Ovary (tissue), 9 donors: Measurements from ENCODE around the gene CTXN3. TPM values are rescaled to one million over a fixed set of nuclear protein-coding genes. Genes with fewer than 3 reads are reported as not detected.
A peak's percentile ranks its signal among the peaks of the same experiment; 100 is the strongest.

ENCODE experiments used
- DNase-seq, 5 donors: peaks; one replicate each; pipeline ENCODE4 v3.0.0-alpha.2; 2019 to 2020
- H3K27ac ChIP-seq, 2 donors: fragments of 200-600 bp; one replicate each; pipeline versions ENCODE4 v1.5.1 to v1.8.0; 2019 to 2022
- H3K27me3 ChIP-seq: fragments of 200-600 bp; one replicate; pipeline ENCODE4 v1.8.0; 2022
- H3K36me3 ChIP-seq: fragments of 200-600 bp; sonication (generic); one replicate; pipeline ENCODE4 v1.5.1; 2019
- H3K4me1 ChIP-seq: one replicate; pipeline ENCODE4 v1.8.1; 2013; ENCODE audit warnings: mild to moderate bottlenecking, moderate library complexity; ENCODE audit not compliant: insufficient read depth
- H3K4me3 ChIP-seq: fragments of 200-600 bp; sonication (generic); one replicate; pipeline ENCODE4 v1.5.1; 2017
- H3K9me3 ChIP-seq, 2 donors: fragments of 200-600 bp in 1 of 2; sonication (generic) in 1 of 2; one replicate each; pipeline versions ENCODE4 v1.5.1 to v1.8.1; 2013 to 2019; ENCODE audit warnings: mild to moderate bottlenecking in 1 of 2, moderate library complexity in 1 of 2
- CTCF ChIP-seq, 3 donors: fragments of 450-650 bp in 2 of 3; fragments of 200-600 bp in 1 of 3; IDR thresholded peaks; one replicate each; pipeline versions ENCODE4 v1.5.1 to v1.8.0; 2016 to 2022; ENCODE audit warnings: antibody characterized with exemption in 3 of 3, mild to moderate bottlenecking in 1 of 3
- EP300 ChIP-seq: sonication (generic); formaldehyde crosslinking; IDR thresholded peaks from one replicate; pipeline ENCODE4 v1.6.1; 2017; ENCODE audit warnings: antibody characterized with exemption
- POLR2A ChIP-seq: fragments of 450-650 bp; IDR thresholded peaks from one replicate; pipeline ENCODE4 v1.6.1; 2017; ENCODE audit warnings: antibody characterized with exemption, mild to moderate bottlenecking, moderate library complexity
- WGBS, 3 donors: extraction: QIAGEN DNeasy Blood & Tissue Kit in 1 of 3; methylation state at CpG; one replicate each; pipeline versions ENCODE4 v1.1.5 to v1.1.7; 2013 to 2017; 5-methylcytosine and 5-hydroxymethylcytosine counted together
- intact Hi-C, 4 donors: fragments of 100-400 bp; cut with DNase I; formaldehyde crosslinking; loops; one replicate each; pipeline versions ENCODE4 v1.11.0 to v1.15.1; 2022 to 2023
- polyA plus RNA-seq, 2 donors: library from polyadenylated mRNA; stranded (reverse); fragments of 200-250 nt in 1 of 2; fragments of 350-450 nt in 1 of 2; fragmentation: Illumina TruSeq in 1 of 2; extraction: RNeasy Lipid Tissue Mini Kit (QIAGEN cat#74804) in 1 of 2; gene quantifications; one replicate each; pipeline ENCODE4 v1.2.3, GENCODE V29; 2013 to 2014
- total RNA-seq, 7 donors: library from RNA; depleted of rRNA in 2 of 7; stranded (reverse); fragments of >200 nt in 2 of 7; fragmentation: NEBNext Ultra II Directional in 3 of 7; extraction: Animal tissue kit (Norgen Biotek cat#: 25700) in 3 of 7; gene quantifications; one replicate each; pipeline versions ENCODE4 v1.1.0 to v1.2.4, GENCODE V29; 2016 to 2023
- donor health status: DM: no; HTN: no; CAD: no; lungs with moderate emphysema.
- donor health status: DM: no; HTN: no; CAD: no.
- donor health status: Bipolar disorder and iron deficiency.
- donor health status: DM: yes; HTN: yes; CAD: no.
- donor health status: DM: no; HTN: no; CAD: no.
- donor health status: DM: yes; HTN: yes; CAD: no.

The CTXN3 gene
- total and polyA plus RNA-seq, 9 donors: not detected

DNA sequence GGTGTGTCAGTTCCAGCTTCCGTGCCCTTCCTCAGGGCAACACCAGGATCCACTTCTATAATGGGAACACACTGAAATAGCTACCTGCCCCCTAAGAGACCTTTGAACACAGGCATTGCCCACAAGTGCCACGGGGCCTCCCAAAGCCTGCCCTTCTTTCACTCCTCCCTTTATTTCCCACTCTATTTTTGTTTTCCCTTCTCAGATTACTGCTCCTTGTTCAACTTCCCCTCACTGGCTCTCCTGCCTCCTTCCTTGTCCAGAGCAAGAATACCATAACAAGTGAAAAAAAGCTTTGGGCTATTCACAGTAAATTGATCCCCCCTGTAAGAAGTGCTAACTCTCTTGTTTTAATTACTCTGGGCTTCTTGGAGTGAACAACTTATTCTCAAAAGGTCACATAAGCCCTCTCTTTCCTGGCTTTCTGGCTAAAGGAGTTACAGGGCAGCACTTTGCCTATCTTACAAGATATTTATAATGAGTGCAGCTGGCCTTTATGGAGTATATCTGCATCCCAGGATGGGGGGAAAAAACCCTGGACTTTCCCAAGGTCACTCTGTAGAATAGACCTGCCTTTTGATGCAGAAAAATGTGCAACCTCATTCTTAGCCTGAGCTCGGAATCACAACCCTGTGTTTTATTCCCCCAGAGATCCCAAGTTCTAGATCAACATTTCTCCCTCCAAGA, 11.3 kb downstream of the CTXN3 start:
- Histone ChIP-seq H3K4me3 (no peak overlapping the region), H3K9me3 (no peaks in the 10 kb centered on the region), H3K27me3 (no peaks in the 10 kb centered on the region), H3K27ac (peak overlapping the region in 1 of 2 donors; percentile 61), H3K36me3 (no peaks in the 10 kb centered on the region), H3K4me1 (peaks cover 7% of the 10 kb centered on the region)
- WGBS, 3 donors: 17 to 20% (median 18%) methylated on average over 3 of the region's 3 CpGs
- intact Hi-C loops: no loop called here
- TF ChIP-seq POLR2A (no peak), CTCF (IDR thresholded peaks at IDR 0.05) (no peak), EP300 (no peak)
- DNase-seq: peak in 2 of 5 donors; percentile 20 to 33

DNA sequence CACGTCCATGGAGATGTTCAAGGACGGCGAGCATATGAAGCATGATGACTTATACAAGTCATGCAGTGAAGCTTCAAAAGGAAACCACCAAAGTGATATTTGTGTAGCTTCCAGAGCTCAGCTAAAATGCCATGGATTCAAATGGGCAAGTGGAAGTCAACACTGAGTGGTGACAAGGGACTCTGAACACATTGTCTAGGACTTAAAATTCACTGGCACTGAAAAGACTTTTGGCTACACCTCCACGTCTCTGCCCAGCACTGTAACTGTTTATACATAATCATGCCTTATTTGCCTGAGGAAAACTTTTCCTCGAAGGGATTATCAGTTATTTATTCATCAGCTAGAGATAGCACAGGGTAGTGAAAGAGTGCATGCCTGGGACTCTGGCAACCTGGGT, 15.2 kb downstream of the CTXN3 start:
- H3K27ac ChIP-seq: peak overlapping the region in 1 of 2 donors; percentile 10
- TF ChIP-seq EP300 (no peak), CTCF (IDR thresholded peaks at IDR 0.05) (no peak), POLR2A (no peak)
- 69 to 83% (median 69%) methylated on average over 5 of the region's 5 CpGs for WGBS, 3 donors

DNA sequence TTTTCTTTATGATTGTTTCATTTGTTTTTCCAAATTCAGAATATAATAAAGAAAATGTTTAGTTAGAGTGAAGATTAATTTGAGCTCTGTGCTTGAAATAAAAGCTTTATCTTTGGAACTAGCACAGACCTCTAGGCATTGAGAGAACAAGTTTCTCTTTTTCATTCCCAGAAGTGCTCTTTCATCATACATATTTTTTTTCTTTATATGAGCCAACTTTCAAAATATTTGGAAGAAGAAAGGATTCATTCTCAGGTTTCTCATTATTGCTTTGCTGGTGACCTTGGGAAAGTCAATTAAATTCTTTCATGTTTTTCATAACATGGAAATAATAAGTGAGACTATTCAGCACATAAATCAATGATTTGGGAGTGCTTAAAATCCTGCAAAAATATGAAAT, 16.8 kb downstream of the CTXN3 start:
- intact Hi-C loops: no loop called here
- H3K27me3 ChIP-seq: no peaks in the 10 kb centered on the region
- H3K27ac ChIP-seq: no peak overlapping the region
- peaks cover 6% of the 10 kb centered on the region for H3K4me1 ChIP-seq
- no peak overlapping the region for H3K4me3 ChIP-seq
- no peak for DNase-seq
- no peak for TF ChIP-seq POLR2A
- TF ChIP-seq CTCF (IDR thresholded peaks at IDR 0.05): no peak
- no peak for TF ChIP-seq EP300
- H3K36me3 ChIP-seq: no peaks in the 10 kb centered on the region
- H3K9me3 ChIP-seq: no peaks in the 10 kb centered on the region

More for the DNA sequence above, 15.2 kb downstream of the CTXN3 start:
- no peaks in the 10 kb centered on the region for H3K27me3 ChIP-seq
- no peak for DNase-seq
- H3K4me3 ChIP-seq: no peak overlapping the region
- intact Hi-C loops: no loop called here
- no peaks in the 10 kb centered on the region for H3K36me3 ChIP-seq
- no peaks in the 10 kb centered on the region for H3K9me3 ChIP-seq
- H3K4me1 ChIP-seq: peaks cover 8% of the 10 kb centered on the region

GRCh38 chr5:127666043-127666716, 17.3 kb downstream of the CTXN3 start:
- Histone ChIP-seq H3K27ac (no peak overlapping the region), H3K4me1 (peaks cover 6% of the 10 kb centered on the region), H3K4me3 (no peak overlapping the region), H3K27me3 (no peaks in the 10 kb centered on the region), H3K36me3 (no peaks in the 10 kb centered on the region), H3K9me3 (no peaks in the 10 kb centered on the region)
- intact Hi-C loops: no loop called here
- WGBS, 3 donors: 7 to 9% (median 8%) methylated on average over 3 of the region's 3 CpGs
- TF ChIP-seq CTCF (IDR thresholded peaks at IDR 0.05) (no peak), POLR2A (no peak), EP300 (no peak)
- DNase-seq: peak in 1 of 5 donors; percentile 35
